Measurements from ENCODE around the gene TMEM233. TPM values are rescaled to one million over a fixed set of nuclear protein-coding genes. Genes with fewer than 3 reads are reported as not detected.
"Not testable (repeated sequence)": the region's sequence is repeated elsewhere in the genome, so short reads cannot be mapped to it uniquely, and the experiment has no call there.

The TMEM233 gene
- total and polyA plus RNA-seq, 2 experiments from 2014 or later = 0.33 TPM; not detected in 1

DNA sequence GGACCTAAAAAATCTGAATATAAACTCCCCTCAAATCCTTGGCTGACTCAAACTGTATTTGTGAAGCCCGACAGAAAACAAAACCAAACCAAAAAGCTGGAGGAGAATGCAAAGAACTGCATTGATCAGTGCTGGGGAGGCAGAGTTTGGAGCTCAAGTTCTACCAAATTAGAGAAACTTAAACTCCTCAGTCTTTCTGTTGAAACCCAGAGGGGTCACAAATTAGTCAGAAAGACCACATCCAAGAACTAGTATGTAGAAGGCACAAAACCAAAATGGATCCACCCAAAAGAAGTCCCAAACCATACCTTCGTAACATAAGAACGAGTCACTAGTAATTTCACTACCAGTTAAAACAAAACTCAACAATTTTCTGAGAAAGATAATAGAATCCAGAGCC is 59.1 kb downstream of the TMEM233 start:
- H3K27me3 ChIP-seq (replicated peaks; ENCODE audit: insufficient read depth) = no peaks in the 10 kb centered on the region

GRCh38 chr12:119657001-119657400 is 63.4 kb downstream of the TMEM233 start:
- H3K9me3 ChIP-seq (ENCODE audit: low read depth); H3K27me3 ChIP-seq (replicated peaks; ENCODE audit: insufficient read depth); H2AFZ ChIP-seq; H3F3A ChIP-seq (ENCODE audit: insufficient read depth); in situ Hi-C loops (cut with MboI); H3K4me3 ChIP-seq; H3K9me2 ChIP-seq (ENCODE audit: insufficient read depth); H3K27ac ChIP-seq; H3K4me2 ChIP-seq (ENCODE audit: unreplicated experiment); H3K79me2 ChIP-seq (ENCODE audit: insufficient read depth); H3K9ac ChIP-seq; DNase-seq; H4K20me1 ChIP-seq (ENCODE audit: insufficient read depth); H3K36me3 ChIP-seq (ENCODE audit: low read depth); H3K4me1 ChIP-seq (ENCODE audit: insufficient read depth): not testable (repeated sequence)
- 15 to 30% methylated on average over 2 of the region's 2 CpGs for WGBS, 2 experiments (ENCODE audit: low coverage in 1 of 2, low lambda C conversion rate in 2 of 2, missing lambda C conversion rate in 2 of 2)

More for the DNA sequence above, 59.1 kb downstream of the TMEM233 start:
- in situ Hi-C loops (cut with MboI) = no loop called here
- Histone ChIP-seq H3F3A (ENCODE audit: insufficient read depth) (no peaks in the 10 kb centered on the region), H3K79me2 (ENCODE audit: insufficient read depth) (no peaks in the 10 kb centered on the region), H2AFZ (no peak overlapping the region), H3K36me3 (ENCODE audit: low read depth) (no peaks in the 10 kb centered on the region), H4K20me1 (ENCODE audit: insufficient read depth) (no peaks in the 10 kb centered on the region), H3K27ac (no peak overlapping the region), H3K4me2 (ENCODE audit: unreplicated experiment) (no peak overlapping the region), H3K4me1 (ENCODE audit: insufficient read depth) (no peaks in the 10 kb centered on the region), H3K9me2 (ENCODE audit: insufficient read depth) (no peaks in the 10 kb centered on the region), H3K9me3 (ENCODE audit: low read depth) (no peaks in the 10 kb centered on the region), H3K9ac (no peak overlapping the region), H3K4me3 (no peak overlapping the region)
- TF ChIP-seq EZH2 (IDR thresholded peaks at IDR 0.05; ENCODE audit: insufficient read depth, poor library complexity, severe bottlenecking) = no peak
- no peak for TF ChIP-seq EZH2phosphoT487 (IDR thresholded peaks at IDR 0.05; ENCODE audit: insufficient read depth, low read depth)
- 50 to 51% methylated on average over 3 of the region's 3 CpGs for whole genome bisulfite sequencing, 2 experiments (ENCODE audit: low coverage in 1 of 2, low lambda C conversion rate in 2 of 2, missing lambda C conversion rate in 2 of 2)
- DNase-seq = no peak

DNA sequence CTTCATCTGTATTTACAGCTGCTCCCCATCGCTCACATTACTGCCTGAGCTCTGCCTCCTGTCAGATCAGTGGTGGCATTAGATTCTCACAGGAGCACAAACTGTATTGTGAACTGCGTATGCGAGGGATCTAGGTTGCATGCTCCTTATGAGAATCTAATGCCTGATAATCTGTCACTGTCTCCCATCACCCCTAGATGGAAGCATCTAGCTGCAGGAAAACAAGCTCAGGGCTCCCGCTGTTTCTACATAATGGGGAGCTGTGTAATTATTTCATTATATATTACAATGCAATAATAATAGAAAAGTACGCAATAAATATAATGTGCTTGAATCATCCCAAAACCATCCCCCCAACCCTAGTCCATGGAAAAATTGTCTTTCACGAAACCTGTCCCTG is 64.6 kb downstream of the TMEM233 start:
- H3K9me2 ChIP-seq (ENCODE audit: insufficient read depth); H3K4me1 ChIP-seq (ENCODE audit: insufficient read depth); H3K79me2 ChIP-seq (ENCODE audit: insufficient read depth); H3K9me3 ChIP-seq (ENCODE audit: low read depth); H2AFZ ChIP-seq; H3K4me2 ChIP-seq (ENCODE audit: unreplicated experiment); H3K27ac ChIP-seq; H3F3A ChIP-seq (ENCODE audit: insufficient read depth); in situ Hi-C loops (cut with MboI); DNase-seq; H4K20me1 ChIP-seq (ENCODE audit: insufficient read depth); H3K9ac ChIP-seq; H3K27me3 ChIP-seq (replicated peaks; ENCODE audit: insufficient read depth); H3K4me3 ChIP-seq; H3K36me3 ChIP-seq (ENCODE audit: low read depth): not testable (repeated sequence)
- 77 to 86% methylated on average over 6 of the region's 6 CpGs for WGBS, 2 experiments (ENCODE audit: low coverage in 1 of 2, low lambda C conversion rate in 2 of 2, missing lambda C conversion rate in 2 of 2)

DNA sequence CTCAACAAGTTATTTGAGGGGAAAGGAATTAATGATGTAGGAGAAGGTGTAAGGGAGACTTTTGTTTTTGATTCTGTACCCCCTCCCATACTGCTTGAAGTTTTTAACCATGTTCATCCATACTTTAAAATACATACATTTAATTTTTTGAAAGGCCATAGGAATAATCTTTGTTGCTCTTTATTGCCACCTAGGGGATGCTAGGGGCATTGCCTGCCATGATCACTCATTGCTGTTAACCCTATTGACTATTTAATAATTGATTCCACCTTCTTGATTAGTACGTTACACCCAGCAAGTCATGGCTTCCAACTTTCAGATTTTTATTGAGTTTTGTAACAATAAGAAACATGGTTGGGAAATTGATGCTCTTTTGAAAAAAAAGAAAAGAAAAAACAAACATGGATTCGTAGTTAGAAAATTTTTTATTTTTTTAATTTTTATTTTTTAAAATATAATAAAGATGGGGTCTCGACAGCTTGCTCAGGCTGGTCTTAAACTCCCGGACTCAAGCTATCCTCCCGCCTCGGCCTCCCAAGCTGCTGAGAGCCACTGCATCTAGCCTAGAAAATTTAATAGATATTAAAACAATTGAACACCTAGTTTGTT is 65.8 kb downstream of the TMEM233 start:
- H3K9ac ChIP-seq = no peak overlapping the region
- H3K9me2 ChIP-seq (ENCODE audit: insufficient read depth) = no peaks in the 10 kb centered on the region
- TF ChIP-seq EZH2phosphoT487 (IDR thresholded peaks at IDR 0.05; ENCODE audit: insufficient read depth, low read depth) (no peak), EZH2 (IDR thresholded peaks at IDR 0.05; ENCODE audit: insufficient read depth, poor library complexity, severe bottlenecking) (no peak)
- H3K36me3 ChIP-seq (ENCODE audit: low read depth) = no peaks in the 10 kb centered on the region
- H3F3A ChIP-seq (ENCODE audit: insufficient read depth) = no peaks in the 10 kb centered on the region
- WGBS, 2 experiments (ENCODE audit: low coverage in 1 of 2, low lambda C conversion rate in 2 of 2, missing lambda C conversion rate in 2 of 2) = 14 to 19% methylated on average over 6 of the region's 6 CpGs
- no peak overlapping the region for H2AFZ ChIP-seq
- no peak overlapping the region for H3K4me2 ChIP-seq (ENCODE audit: unreplicated experiment)
- H4K20me1 ChIP-seq (ENCODE audit: insufficient read depth) = no peaks in the 10 kb centered on the region
- H3K4me1 ChIP-seq (ENCODE audit: insufficient read depth) = no peaks in the 10 kb centered on the region
- no peaks in the 10 kb centered on the region for H3K27me3 ChIP-seq (replicated peaks; ENCODE audit: insufficient read depth)
- in situ Hi-C loops (cut with MboI) = no loop called here
- no peaks in the 10 kb centered on the region for H3K9me3 ChIP-seq (ENCODE audit: low read depth)
- no peak overlapping the region for H3K27ac ChIP-seq
- no peak overlapping the region for H3K4me3 ChIP-seq
- H3K79me2 ChIP-seq (ENCODE audit: insufficient read depth) = no peaks in the 10 kb centered on the region
- peak; percentile 48 for DNase-seq

DNA sequence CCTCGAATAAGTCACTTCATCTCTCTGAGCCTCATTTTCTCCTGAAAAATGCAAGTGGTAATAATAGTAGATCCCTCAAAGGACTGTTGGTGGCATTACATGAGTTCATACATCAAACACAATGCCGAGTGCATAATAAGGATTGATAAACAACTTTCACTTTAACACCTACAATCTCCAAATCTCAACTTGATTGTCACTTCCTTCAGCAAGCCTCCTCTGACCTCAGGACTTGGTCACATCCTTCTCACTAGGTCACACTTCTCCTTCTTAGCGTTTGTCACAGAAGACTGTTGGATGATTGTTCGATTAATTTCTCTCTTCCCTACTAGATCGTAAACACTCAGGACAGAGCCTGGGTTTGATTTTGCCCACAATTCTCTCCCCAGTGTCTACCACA is 66.5 kb downstream of the TMEM233 start:
- Histone ChIP-seq H3K9me2 (ENCODE audit: insufficient read depth) (no peaks in the 10 kb centered on the region), H3K4me1 (ENCODE audit: insufficient read depth) (no peaks in the 10 kb centered on the region), H3K9me3 (ENCODE audit: low read depth) (no peaks in the 10 kb centered on the region), H3K36me3 (ENCODE audit: low read depth) (no peaks in the 10 kb centered on the region), H4K20me1 (ENCODE audit: insufficient read depth) (no peaks in the 10 kb centered on the region), H3K27me3 (replicated peaks; ENCODE audit: insufficient read depth) (no peaks in the 10 kb centered on the region), H3K79me2 (ENCODE audit: insufficient read depth) (no peaks in the 10 kb centered on the region), H3K9ac (no peak overlapping the region), H2AFZ (no peak overlapping the region), H3F3A (ENCODE audit: insufficient read depth) (no peaks in the 10 kb centered on the region), H3K27ac (no peak overlapping the region), H3K4me2 (ENCODE audit: unreplicated experiment) (no peak overlapping the region), H3K4me3 (no peak overlapping the region)
- WGBS, 2 experiments (ENCODE audit: low coverage in 1 of 2, low lambda C conversion rate in 2 of 2, missing lambda C conversion rate in 2 of 2) = 64 to 65% methylated on average over 5 of the region's 5 CpGs
- no peak for TF ChIP-seq EZH2phosphoT487 (IDR thresholded peaks at IDR 0.05; ENCODE audit: insufficient read depth, low read depth)
- no peak for TF ChIP-seq EZH2 (IDR thresholded peaks at IDR 0.05; ENCODE audit: insufficient read depth, poor library complexity, severe bottlenecking)
- in situ Hi-C loops (cut with MboI) = no loop called here
- no peak for DNase-seq
